Naive thymus-derived CD8-positive, alpha-beta T cell (primary cell): ENCODE data around the gene GREB1L. TPM values are rescaled to one million over a fixed set of nuclear protein-coding genes. Genes with fewer than 3 reads are reported as not detected.
"Not testable (repeated sequence)": the region's sequence is repeated elsewhere in the genome, so short reads cannot be mapped to it uniquely, and the experiment has no call there.

ENCODE experiments used
- ATAC-seq, 2 donors: fragments of 150-1000 bp; cut with Tn5 transposase in 1 of 2; sonication (Bioruptor Pico), chemical (Tn5 transposase) in 1 of 2; 1 replicate in 1 of 2; 2 replicates in 1 of 2; pipeline ENCODE4 v1.10.0; 2021; ENCODE audit warnings: mild to moderate bottlenecking in 2 of 2, moderate library complexity in 2 of 2
- POLR2A ChIA-PET: fragments of 350-600 bp; sonication (Branson Sonifier 250); formaldehyde crosslinking; loops from one replicate; lab custom pipeline; 2021; ENCODE audit warnings: antibody characterized with exemption; lab: Charles Lee
- DNase-seq, 10 donors: peaks; one replicate each; pipeline versions ENCODE4 v3.0.0 to v3.0.0-alpha.2; 2020 to 2022
- H3K27ac Mint-ChIP-seq, 10 donors: one replicate each; pipeline ENCODE4 v1.8.0; 2020 to 2022; ENCODE audit warnings: mild to moderate bottlenecking in 10 of 10, mixed read lengths in 10 of 10, moderate library complexity in 4 of 10, inconsistent platforms in 1 of 10
- H3K27me3 Mint-ChIP-seq, 5 donors: one replicate each; pipeline ENCODE4 v1.8.0; 2021 to 2022; ENCODE audit warnings: mixed read lengths in 5 of 5
- H3K36me3 Mint-ChIP-seq, 3 donors: one replicate each; pipeline ENCODE4 v1.8.0; 2020 to 2022; ENCODE audit warnings: mixed read lengths in 3 of 3, mild to moderate bottlenecking in 2 of 3, inconsistent platforms in 1 of 3
- H3K4me1 Mint-ChIP-seq, 4 donors: one replicate each; pipeline ENCODE4 v1.8.0; 2021 to 2022; ENCODE audit warnings: mixed read lengths in 4 of 4
- H3K4me3 Mint-ChIP-seq, 10 donors: one replicate each; pipeline ENCODE4 v1.8.0; 2020 to 2022; ENCODE audit warnings: mild to moderate bottlenecking in 10 of 10, mixed read lengths in 10 of 10, moderate library complexity in 6 of 10, inconsistent platforms in 1 of 10
- H3K9me3 Mint-ChIP-seq, 9 donors: one replicate each; pipeline ENCODE4 v1.8.0; 2020 to 2022; ENCODE audit warnings: mixed read lengths in 9 of 9, mild to moderate bottlenecking in 3 of 9, inconsistent platforms in 1 of 9, moderate library complexity in 1 of 9
- polyA plus RNA-seq, 3 donors: library from polyadenylated mRNA; unstranded; fragments of 300-500 nt; fragmentation: Illumina TruSeq; gene quantifications; one replicate each; pipeline ENCODE4 v1.2.3, GENCODE V29; 2021
- total RNA-seq, 8 experiments: library from RNA in 2 of 8; stranded (reverse) in 2 of 8; gene quantifications; one replicate each; pipeline ENCODE4 v1.2.3 and lab custom pipeline; 2021 to 2026

GREB1L gene
- total RNA-seq: not detected
- under 1 TPM in 2 of 3 donors, not detected in 1; 0.07 to 0.09 TPM for polyA plus RNA-seq
- 0 to 0.25 (median 0) reads per million in 6 experiments for total RNA-seq (lab: John Stamatoyannopoulos, UW)

DNA sequence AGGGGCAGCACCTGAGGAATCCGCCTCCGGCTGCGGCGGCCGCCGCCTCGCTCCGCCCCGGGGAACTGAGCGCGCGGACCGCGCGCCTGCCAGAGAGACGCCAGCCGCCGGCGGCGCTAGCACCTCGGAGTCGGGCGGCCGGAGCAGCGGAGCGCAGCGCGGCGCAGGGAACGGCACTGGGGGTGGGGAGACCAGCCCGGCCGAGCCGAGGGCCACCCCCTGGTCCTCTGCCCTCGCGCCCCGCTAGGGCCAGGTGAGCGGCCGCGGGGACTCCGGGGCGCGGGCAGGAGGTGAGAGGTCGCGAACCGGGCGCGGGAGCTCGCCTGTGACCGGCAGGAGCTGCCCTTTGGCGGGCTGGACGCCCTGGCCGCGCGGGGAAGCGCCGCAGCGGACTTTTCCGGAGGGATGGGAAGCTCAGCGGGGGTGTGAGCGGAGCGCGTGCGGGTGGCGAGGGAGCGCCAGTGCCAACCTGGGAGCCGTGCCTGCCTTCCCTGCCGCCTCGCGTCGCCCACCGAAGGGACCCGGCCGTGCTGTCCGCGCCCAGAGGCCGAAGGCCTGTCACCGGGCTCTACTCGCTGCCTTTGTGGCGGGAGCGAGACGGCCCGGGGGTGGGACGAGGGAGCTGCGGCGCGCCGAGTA lies at the start of gene GREB1L:
Gene GREB1L, plus strand, starts transcription at position 92 of the 639 bp plus-strand sequence. CDS start 141,287 bp downstream, outside the sequence.
- Mint-ChIP-seq H3K27me3 (peaks cover 33 to 60% (median 57%) of the 10 kb centered on the region in 5 donors), H3K9me3 (peaks cover 0 to 2% (median 0%) of the 10 kb centered on the region in 9 donors), H3K4me1 (peaks cover 2 to 12% (median 8%) of the 10 kb centered on the region in 4 donors), H3K36me3 (peaks cover 0 to 5% (median 2%) of the 10 kb centered on the region in 3 donors), H3K27ac (no peak within 1 kb of the TSS), H3K4me3 (peak within 1 kb of the TSS in 9 of 10 donors; percentile 10 to 78 (median 69))
- ATAC-seq (no peak), DNase-seq (no peak)
- POLR2A ChIA-PET: no interaction called here

DNA sequence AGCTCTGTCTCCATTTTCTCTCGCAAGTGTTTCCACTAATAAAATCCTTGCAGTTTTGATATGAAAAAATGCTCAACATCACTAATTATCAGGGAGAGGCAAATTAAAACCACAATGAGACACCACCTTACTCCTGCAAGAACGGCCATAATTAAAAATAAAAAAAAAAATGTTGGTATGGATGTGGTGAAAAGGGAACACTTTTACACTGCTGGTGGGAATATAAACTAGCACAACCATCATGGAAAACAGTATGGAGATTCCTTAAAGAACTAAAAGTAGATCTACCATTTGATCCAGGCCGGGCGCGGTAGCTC lies 49.8 kb upstream of the GREB1L start:
- H3K4me3 Mint-ChIP-seq: no peak overlapping the region
- H3K36me3 Mint-ChIP-seq: no peaks in the 10 kb centered on the region
- ATAC-seq (no peak), DNase-seq (no peak)
- H3K9me3 Mint-ChIP-seq: no peaks in the 10 kb centered on the region
- POLR2A ChIA-PET: no interaction called here
- no peak overlapping the region for H3K27ac Mint-ChIP-seq
- H3K27me3 Mint-ChIP-seq: peaks cover 11 to 39% (median 16%) of the 10 kb centered on the region in 5 donors
- H3K4me1 Mint-ChIP-seq: no peaks in the 10 kb centered on the region

DNA sequence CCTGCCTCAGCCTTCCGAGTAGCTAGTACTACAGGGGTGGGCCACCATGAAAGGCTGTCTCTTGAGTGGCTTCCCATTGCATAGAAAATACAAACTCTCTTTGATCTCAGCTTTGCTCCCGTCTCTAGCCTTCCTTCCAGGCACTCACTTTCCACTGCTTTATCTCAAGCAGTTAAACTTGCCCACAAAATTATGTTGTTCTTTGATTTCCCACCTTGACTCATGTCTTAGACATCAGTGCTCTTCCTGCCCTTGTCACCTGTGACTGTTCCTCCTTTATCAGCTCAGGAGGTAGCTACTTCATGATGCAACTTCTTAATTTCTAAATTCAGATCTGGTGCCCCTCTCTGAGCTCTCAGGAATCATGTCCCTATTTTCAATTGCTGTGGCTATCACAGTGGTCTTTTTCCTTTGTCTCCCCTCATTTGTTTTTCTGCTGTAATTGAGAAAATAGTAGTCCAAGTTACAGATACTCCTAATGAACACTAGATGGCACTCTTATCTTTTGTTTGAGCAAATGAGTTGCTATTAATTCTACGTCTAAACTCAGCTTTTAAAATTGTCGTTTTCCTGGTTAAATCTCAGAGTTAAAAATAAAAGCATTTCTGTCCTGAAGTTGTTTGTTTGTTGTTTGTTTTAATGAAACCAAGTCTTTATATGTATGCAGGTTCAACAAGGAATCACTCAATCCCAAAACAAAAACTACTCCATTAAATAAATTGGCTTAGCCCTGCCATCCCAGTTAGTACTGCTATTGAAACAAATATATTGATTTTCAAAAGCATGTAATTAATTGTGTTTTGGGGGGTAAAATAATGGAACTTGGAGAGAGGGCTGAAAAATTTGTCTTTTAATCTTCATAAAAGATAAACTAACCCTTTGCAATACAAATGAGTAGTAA lies 46.9 kb upstream of the GREB1L start:
- DNase-seq (peak in 3 of 10 donors; percentile 25 to 34 (median 26)), ATAC-seq (no peak)
- no peaks in the 10 kb centered on the region for H3K4me1 Mint-ChIP-seq
- no peaks in the 10 kb centered on the region for H3K9me3 Mint-ChIP-seq
- no peak overlapping the region for H3K4me3 Mint-ChIP-seq
- peaks cover 14 to 40% (median 16%) of the 10 kb centered on the region in 5 donors for H3K27me3 Mint-ChIP-seq
- no peaks in the 10 kb centered on the region for H3K36me3 Mint-ChIP-seq
- H3K27ac Mint-ChIP-seq: no peak overlapping the region
- POLR2A ChIA-PET: no interaction called here

DNA sequence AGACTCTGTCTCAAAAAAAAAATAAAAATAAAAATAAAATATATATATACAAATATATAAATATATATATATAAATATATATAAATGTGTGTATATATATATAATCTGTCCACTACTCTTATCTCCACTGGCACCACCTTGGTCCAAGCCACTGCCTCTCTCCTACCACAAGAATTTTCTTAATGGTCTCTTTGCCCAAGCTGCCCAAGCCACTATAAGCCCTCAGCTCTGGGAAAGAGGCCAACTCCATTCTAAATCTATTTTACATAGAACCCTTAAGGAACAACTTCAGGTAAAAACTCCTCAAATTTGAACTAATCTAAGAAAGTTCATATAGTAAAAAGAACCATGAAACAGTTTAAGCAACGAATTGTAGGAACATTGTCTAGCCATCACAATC lies 45.6 kb upstream of the GREB1L start:
- Mint-ChIP-seq H3K4me3 (no peak overlapping the region), H3K9me3 (no peaks in the 10 kb centered on the region), H3K4me1 (no peaks in the 10 kb centered on the region), H3K27me3 (peaks cover 13 to 26% (median 17%) of the 10 kb centered on the region in 5 donors), H3K27ac (no peak overlapping the region), H3K36me3 (no peaks in the 10 kb centered on the region)
- POLR2A ChIA-PET: interaction anchor here (0.6 kb wide), 1 partner anchor 772 kb away, joined by 3 read pairs; no protein-coding TSS in a partner anchor
- DNase-seq: no peak
- no peak for ATAC-seq

DNA sequence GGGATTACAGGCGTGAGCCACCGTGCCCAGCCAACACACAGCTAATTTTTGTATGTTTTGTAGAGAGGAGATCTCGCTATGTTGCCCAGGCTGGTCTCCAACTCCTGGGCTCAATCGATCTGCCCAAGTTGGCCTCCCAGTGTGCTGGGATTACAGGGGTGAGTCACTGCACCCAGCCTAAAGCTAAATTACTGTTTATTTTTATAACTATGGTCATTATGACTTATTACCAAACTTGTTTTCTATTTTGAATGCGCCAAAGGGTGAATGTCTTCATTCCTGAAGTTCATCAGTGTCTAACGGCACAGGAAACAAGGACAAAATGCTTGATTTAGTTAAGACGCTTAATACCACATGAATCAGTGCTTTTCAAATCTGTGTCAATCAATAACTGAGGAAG lies 38.9 kb upstream of the GREB1L start:
- peaks cover 7 to 18% (median 10%) of the 10 kb centered on the region in 5 donors for H3K27me3 Mint-ChIP-seq

DNA sequence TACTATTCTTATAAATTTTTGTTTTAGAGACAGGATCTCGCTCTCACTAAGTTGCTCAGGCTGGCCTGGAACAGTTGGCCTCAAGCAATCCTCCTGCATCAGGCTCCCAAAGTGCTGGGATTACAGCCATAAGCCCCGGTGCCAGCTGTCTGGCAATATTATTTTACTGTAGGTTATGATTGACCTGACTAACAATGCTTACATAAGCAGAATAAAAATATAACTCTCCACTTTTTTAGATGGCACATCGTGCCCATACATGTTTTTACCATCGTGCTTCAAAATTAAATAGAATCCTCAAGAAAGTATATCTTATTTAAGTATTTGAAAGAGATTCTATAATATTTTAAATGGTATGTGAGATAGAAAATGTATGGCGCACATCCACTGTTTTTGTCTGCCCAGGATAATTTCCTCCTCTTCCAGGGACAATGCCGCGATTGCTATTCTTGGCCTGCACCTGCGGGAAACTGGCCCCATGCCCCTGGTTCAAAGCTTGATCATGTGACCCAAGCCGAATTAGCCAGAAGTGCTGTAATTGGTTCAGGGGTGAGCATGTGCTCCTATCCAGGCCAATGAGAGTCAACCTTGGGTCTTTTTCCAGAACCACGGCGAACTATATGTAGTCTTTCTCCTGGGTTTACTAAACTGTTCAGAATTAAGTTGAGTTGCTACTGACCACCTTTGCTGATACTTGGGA lies 38.3 kb upstream of the GREB1L start:
- POLR2A ChIA-PET: no interaction called here
- Mint-ChIP-seq H3K9me3 (no peaks in the 10 kb centered on the region), H3K4me1 (no peaks in the 10 kb centered on the region), H3K27me3 (peaks cover 5 to 15% (median 9%) of the 10 kb centered on the region in 5 donors), H3K4me3 (no peak overlapping the region), H3K36me3 (no peaks in the 10 kb centered on the region), H3K27ac (no peak overlapping the region)
- no peak for DNase-seq
- no peak for ATAC-seq

More for the DNA sequence above, 38.9 kb upstream of the GREB1L start:
- POLR2A ChIA-PET: no interaction called here
- H3K4me3 Mint-ChIP-seq: no peak overlapping the region
- H3K36me3 Mint-ChIP-seq: no peaks in the 10 kb centered on the region
- H3K27ac Mint-ChIP-seq: no peak overlapping the region
- no peaks in the 10 kb centered on the region for H3K4me1 Mint-ChIP-seq
- H3K9me3 Mint-ChIP-seq: no peaks in the 10 kb centered on the region
- ATAC-seq (no peak), DNase-seq (no peak)

DNA sequence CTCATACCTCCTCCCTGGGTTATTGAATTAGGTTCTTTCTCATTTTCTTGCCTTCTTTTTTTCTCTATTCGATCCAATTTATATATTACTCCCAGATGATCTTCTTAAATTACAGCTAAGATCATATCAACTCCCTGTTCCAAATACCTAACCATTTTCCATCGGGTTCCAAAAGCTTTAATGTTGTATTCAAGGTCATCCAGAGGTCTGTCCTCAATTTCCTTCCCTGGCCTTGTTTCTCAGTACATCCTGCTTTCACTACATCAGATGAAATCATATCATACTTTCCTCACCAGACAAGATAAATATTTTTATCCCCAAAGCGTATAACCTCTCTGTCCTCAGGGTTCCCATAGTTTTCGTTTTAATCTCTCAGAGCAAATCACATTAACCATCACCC lies 36.3 kb upstream of the GREB1L start:
- H3K27me3 Mint-ChIP-seq: peaks cover 3 to 14% (median 9%) of the 10 kb centered on the region in 5 donors
- H3K4me1 Mint-ChIP-seq: no peaks in the 10 kb centered on the region
- H3K9me3 Mint-ChIP-seq: no peaks in the 10 kb centered on the region
- no peaks in the 10 kb centered on the region for H3K36me3 Mint-ChIP-seq
- H3K27ac Mint-ChIP-seq: no peak overlapping the region
- H3K4me3 Mint-ChIP-seq: no peak overlapping the region
- ATAC-seq: no peak
- no peak for DNase-seq
- POLR2A ChIA-PET: no interaction called here

DNA sequence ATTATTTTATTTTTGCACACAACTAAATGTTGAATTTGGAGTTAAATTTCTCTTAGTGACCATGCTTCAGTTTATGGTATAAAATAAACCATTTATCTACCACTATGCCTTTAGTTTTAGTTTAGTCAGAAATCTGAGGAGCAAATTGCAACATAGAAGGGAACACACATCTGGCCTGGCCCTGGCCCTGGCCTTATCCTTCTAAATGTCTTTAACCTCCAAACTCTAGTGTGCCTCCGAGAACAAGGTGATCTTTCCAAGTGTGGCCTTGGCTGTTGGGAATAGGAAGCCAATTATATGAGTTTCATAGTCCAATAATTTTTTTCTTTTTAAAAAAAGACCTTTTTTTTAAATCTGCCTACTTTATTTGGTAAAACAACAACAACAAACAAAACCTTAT lies 31.8 kb upstream of the GREB1L start:
- Mint-ChIP-seq H3K4me3 (no peak overlapping the region), H3K27ac (no peak overlapping the region), H3K4me1 (no peaks in the 10 kb centered on the region), H3K27me3 (peaks cover 0 to 5% (median 2%) of the 10 kb centered on the region in 5 donors), H3K9me3 (no peaks in the 10 kb centered on the region), H3K36me3 (no peaks in the 10 kb centered on the region)
- POLR2A ChIA-PET: no interaction called here
- DNase-seq (no peak), ATAC-seq (no peak)

DNA sequence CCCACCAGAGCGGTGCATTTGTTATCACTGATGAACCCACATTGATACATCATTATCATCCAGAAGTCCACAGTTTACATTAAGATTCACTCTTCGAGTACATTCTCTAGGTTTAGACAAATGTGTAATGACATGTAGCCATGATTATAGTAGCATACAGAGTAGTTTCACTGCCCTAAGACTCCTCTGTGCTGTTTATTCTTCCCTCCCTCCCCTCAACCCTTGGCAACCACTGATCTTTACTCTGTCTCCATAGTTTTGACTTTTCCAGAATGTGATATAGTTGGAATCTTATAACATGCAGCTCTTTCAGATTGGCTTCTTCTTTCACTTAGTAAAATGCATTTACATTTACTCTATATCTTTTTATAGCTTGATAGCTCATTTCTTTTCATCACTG lies 31.2 kb upstream of the GREB1L start:
- Mint-ChIP-seq H3K4me3 (no peak overlapping the region), H3K4me1 (no peaks in the 10 kb centered on the region), H3K9me3 (no peaks in the 10 kb centered on the region), H3K36me3 (no peaks in the 10 kb centered on the region), H3K27me3 (peaks cover 0 to 4% (median 2%) of the 10 kb centered on the region in 5 donors), H3K27ac (no peak overlapping the region)
- ATAC-seq (no peak), DNase-seq (no peak)
- POLR2A ChIA-PET: no interaction called here

DNA sequence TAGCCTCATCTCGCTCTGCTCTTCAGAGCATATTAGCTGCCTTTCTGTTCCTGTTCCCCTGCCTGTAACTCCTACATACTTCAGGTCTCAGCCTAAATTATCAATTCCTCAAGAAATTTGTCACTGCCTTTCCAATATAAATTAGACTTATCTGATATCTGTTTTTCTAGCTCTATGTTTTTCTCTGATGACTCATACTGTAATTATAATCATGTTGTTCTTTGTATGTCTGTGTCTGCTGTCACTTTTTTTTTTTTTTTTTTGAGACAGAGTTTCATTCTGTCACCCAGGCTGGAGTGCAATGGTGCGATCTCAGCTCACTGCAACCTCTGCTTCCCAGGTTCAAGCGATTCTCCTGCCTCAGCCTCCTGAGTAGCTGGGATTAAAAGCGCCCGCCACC lies 27.6 kb upstream of the GREB1L start:
- H3K4me1 Mint-ChIP-seq, H3K36me3 Mint-ChIP-seq, H3K27ac Mint-ChIP-seq, H3K4me3 Mint-ChIP-seq, POLR2A ChIA-PET, ATAC-seq, DNase-seq, H3K9me3 Mint-ChIP-seq: not testable (repeated sequence)
- peaks cover 0 to 11% (median 4%) of the 10 kb centered on the region in 5 donors for H3K27me3 Mint-ChIP-seq

DNA sequence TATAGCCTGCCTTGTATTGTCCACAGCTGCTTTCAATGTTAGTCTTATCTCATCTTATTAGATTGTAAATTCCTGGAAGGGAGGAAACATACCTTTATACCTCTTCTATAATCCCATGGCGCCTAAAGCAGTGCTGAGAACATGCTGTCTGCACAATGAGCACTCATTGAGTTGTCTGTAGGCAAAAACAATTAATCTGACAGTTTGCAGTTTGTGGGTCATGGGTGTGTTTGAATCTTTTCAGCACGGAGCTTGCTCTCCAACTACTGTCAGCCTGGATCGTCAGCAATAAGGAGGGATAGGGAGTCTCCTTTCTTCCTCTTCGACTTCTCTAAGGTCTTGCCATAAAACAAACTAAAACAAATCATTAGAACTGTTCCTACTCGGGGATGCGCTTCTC lies 26.5 kb upstream of the GREB1L start:
- no peak overlapping the region for H3K4me3 Mint-ChIP-seq
- H3K4me1 Mint-ChIP-seq: no peaks in the 10 kb centered on the region
- POLR2A ChIA-PET: no interaction called here
- H3K9me3 Mint-ChIP-seq: no peaks in the 10 kb centered on the region
- H3K27ac Mint-ChIP-seq: no peak overlapping the region
- no peaks in the 10 kb centered on the region for H3K36me3 Mint-ChIP-seq
- no peak for DNase-seq
- ATAC-seq: no peak
- peaks cover 0 to 11% (median 4%) of the 10 kb centered on the region in 5 donors for H3K27me3 Mint-ChIP-seq

DNA sequence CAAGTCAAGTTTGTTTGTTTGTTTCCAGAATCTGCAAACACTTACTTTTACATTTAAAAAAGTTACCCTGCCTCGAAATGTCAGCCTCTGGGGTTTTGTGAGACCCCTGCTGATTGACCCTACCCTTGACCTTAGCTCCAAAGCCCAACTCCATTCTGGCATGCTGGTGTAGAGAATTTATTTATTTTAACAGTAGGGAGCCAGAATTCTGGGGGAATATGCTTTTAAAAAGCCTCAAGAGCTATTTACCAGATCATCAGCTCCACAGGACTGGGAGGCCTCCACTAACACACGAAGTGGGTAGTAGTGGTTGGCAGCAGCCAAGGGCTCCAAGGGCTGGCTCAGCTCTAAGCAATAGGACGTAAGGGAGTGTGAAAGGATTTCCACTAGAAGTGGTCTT lies 23.2 kb upstream of the GREB1L start:
- no peak overlapping the region for H3K27ac Mint-ChIP-seq
- DNase-seq (no peak), ATAC-seq (no peak)
- H3K27me3 Mint-ChIP-seq: peaks cover 0 to 11% (median 3%) of the 10 kb centered on the region in 5 donors
- no peaks in the 10 kb centered on the region for H3K4me1 Mint-ChIP-seq
- POLR2A ChIA-PET: no interaction called here
- H3K36me3 Mint-ChIP-seq: no peaks in the 10 kb centered on the region
- no peak overlapping the region for H3K4me3 Mint-ChIP-seq
- no peaks in the 10 kb centered on the region for H3K9me3 Mint-ChIP-seq
